HL-60 (cell line): ENCODE data around the gene FNIP1.
"Not testable (repeated sequence)": the region's sequence is repeated elsewhere in the genome, so short reads cannot be mapped to it uniquely, and the experiment has no call there.

Source experiments
- DNase-seq, 2 experiments: peaks; one replicate each; pipeline ENCODE4 v3.0.0-alpha.2; 2010 to 2020; ENCODE audit warnings: low read depth in 1 of 2, low spot score in 1 of 2
- H3K27ac ChIP-seq: fragments of 250-450 bp; sonication (Bioruptor Pico); replicated peaks from 2 replicates; pipeline ENCODE4 v1.5.1; 2020; ENCODE audit warnings: mild to moderate bottlenecking, moderate library complexity
- H3K27me3 ChIP-seq: fragments of 250-450 bp; sonication (Bioruptor Pico); 2 replicates; pipeline ENCODE4 v1.5.1; 2021; ENCODE audit warnings: mild to moderate bottlenecking, moderate library complexity; ENCODE audit not compliant: insufficient read depth, poor library complexity, severe bottlenecking
- H3K4me3 ChIP-seq: replicated peaks from 2 replicates; pipeline ENCODE4 v1.5.1; 2011; ENCODE audit warnings: mild to moderate bottlenecking, control low read depth, low read length; ENCODE audit not compliant: insufficient read depth
- GABPA ChIP-seq: IDR thresholded peaks from 2 replicates; pipeline ENCODE4 v1.6.1; 2012; ENCODE audit warnings: low read depth
- POLR2AphosphoS5 ChIP-seq: IDR thresholded peaks from 2 replicates; pipeline ENCODE4 v1.6.1; 2012; ENCODE audit warnings: low read depth
- SPI1 ChIP-seq: IDR thresholded peaks from 2 replicates; pipeline ENCODE4 v1.6.1; 2012; ENCODE audit warnings: low read depth, mild to moderate bottlenecking, borderline replicate concordance
- TF ChIP-seq, protein P1 (sequence below): IDR thresholded peaks from 2 replicates; pipeline ENCODE4 v1.6.1; 2012; ENCODE audit warnings: low read depth; ENCODE audit not compliant: insufficient replicate concordance
- TF ChIP-seq, protein P2 (sequence below): IDR thresholded peaks from one replicate; pipeline ENCODE4 v1.5.1; 2011; ENCODE audit warnings: low read length, control low read depth, inconsistent platforms; ENCODE audit not compliant: insufficient read depth

Gene FNIP1

DNA sequence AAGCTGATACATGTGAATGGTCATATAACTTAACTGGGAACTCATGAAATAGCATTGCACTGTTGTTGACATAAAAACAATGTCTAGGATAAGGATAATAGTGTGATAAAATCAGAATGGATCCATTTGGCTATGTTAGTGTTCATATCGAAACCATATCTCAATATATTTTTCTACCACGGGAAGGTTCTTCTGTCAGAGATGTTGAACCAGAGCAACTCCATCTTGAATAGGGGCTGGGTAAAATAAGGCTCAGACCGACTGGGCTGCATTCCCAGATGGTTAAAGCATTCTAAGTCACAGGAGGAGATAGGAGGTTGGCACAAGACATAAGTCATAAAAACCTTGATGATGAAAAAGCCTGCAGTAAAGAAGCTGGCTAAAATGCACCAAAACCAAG is 56.3 kb downstream of the FNIP1 start:
- no peak for TF ChIP-seq POLR2AphosphoS5
- no peak for TF ChIP-seq GABPA
- no peak for TF ChIP-seq SPI1
- TF ChIP-seq, protein P1, sequence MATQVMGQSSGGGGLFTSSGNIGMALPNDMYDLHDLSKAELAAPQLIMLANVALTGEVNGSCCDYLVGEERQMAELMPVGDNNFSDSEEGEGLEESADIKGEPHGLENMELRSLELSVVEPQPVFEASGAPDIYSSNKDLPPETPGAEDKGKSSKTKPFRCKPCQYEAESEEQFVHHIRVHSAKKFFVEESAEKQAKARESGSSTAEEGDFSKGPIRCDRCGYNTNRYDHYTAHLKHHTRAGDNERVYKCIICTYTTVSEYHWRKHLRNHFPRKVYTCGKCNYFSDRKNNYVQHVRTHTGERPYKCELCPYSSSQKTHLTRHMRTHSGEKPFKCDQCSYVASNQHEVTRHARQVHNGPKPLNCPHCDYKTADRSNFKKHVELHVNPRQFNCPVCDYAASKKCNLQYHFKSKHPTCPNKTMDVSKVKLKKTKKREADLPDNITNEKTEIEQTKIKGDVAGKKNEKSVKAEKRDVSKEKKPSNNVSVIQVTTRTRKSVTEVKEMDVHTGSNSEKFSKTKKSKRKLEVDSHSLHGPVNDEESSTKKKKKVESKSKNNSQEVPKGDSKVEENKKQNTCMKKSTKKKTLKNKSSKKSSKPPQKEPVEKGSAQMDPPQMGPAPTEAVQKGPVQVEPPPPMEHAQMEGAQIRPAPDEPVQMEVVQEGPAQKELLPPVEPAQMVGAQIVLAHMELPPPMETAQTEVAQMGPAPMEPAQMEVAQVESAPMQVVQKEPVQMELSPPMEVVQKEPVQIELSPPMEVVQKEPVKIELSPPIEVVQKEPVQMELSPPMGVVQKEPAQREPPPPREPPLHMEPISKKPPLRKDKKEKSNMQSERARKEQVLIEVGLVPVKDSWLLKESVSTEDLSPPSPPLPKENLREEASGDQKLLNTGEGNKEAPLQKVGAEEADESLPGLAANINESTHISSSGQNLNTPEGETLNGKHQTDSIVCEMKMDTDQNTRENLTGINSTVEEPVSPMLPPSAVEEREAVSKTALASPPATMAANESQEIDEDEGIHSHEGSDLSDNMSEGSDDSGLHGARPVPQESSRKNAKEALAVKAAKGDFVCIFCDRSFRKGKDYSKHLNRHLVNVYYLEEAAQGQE = no peak
- no peak for DNase-seq
- H3K4me3 ChIP-seq = no peak overlapping the region
- H3K27ac ChIP-seq = no peak overlapping the region
- no peaks in the 10 kb centered on the region for H3K27me3 ChIP-seq

DNA sequence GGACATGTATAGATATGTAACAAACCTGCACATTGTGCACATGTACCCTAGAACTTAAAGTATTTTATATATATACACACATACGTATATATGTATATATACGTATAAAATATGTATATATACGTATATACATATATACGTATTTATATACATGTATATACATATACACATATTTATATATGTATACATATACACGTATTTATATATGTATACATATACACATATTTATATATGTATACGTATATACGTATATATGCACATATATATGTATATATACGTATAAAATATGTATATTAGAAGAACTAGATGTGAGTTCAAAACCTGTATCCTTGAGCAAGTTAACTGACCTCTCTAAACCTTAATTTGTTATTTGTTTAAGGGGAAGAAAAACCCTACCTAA is 61.4 kb downstream of the FNIP1 start:
- TF ChIP-seq GABPA (no peak), SPI1 (no peak), POLR2AphosphoS5 (no peak)
- TF ChIP-seq, protein P2, sequence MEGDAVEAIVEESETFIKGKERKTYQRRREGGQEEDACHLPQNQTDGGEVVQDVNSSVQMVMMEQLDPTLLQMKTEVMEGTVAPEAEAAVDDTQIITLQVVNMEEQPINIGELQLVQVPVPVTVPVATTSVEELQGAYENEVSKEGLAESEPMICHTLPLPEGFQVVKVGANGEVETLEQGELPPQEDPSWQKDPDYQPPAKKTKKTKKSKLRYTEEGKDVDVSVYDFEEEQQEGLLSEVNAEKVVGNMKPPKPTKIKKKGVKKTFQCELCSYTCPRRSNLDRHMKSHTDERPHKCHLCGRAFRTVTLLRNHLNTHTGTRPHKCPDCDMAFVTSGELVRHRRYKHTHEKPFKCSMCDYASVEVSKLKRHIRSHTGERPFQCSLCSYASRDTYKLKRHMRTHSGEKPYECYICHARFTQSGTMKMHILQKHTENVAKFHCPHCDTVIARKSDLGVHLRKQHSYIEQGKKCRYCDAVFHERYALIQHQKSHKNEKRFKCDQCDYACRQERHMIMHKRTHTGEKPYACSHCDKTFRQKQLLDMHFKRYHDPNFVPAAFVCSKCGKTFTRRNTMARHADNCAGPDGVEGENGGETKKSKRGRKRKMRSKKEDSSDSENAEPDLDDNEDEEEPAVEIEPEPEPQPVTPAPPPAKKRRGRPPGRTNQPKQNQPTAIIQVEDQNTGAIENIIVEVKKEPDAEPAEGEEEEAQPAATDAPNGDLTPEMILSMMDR = no peak
- TF ChIP-seq, protein P1 = no peak

DNA sequence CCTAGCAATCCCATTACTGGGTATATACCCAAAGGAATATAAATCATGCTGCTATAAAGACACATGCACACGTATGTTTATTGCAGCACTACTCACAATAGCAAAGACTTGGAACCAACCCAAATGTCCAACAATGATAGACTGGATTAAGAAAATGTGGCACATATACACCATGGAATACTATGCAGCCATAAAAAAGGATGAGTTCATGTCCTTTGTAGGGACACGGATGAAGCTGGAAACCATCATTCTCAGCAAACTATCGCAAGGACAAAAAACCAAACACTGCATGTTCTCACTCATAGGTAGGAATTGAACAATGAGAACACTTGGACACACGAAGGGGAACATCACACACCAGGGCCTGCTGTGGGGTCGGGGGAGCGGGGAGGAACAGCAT is 61.9 kb downstream of the FNIP1 start:
- H3K27me3 ChIP-seq, H3K4me3 ChIP-seq, H3K27ac ChIP-seq, DNase-seq: not testable (repeated sequence)

More for the DNA sequence above, 61.4 kb downstream of the FNIP1 start:
- Histone ChIP-seq H3K4me3 (no peak overlapping the region), H3K27me3 (no peaks in the 10 kb centered on the region), H3K27ac (no peak overlapping the region)
- DNase-seq = no peak

DNA sequence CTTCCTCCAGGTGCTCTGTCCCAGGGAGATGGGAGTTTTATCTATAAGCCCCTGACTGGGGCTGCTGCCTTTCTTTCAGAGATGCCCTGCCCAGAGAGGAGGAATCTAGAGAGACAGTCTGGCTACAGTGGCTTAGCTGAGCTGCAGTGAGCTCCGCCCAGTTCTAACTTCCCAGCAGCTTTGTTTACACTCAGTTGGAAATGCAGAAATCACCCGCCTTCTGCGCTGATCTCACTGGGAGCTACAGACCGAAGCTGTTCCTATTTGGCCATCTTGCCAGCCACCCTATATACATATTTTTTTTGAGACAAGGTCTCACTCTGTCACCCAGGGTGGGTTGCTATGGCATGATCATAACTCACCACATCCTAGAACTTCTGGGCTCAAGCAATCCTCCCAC is 67.5 kb downstream of the FNIP1 start:
- not testable (repeated sequence) for H3K27ac ChIP-seq, DNase-seq, H3K27me3 ChIP-seq, H3K4me3 ChIP-seq

DNA sequence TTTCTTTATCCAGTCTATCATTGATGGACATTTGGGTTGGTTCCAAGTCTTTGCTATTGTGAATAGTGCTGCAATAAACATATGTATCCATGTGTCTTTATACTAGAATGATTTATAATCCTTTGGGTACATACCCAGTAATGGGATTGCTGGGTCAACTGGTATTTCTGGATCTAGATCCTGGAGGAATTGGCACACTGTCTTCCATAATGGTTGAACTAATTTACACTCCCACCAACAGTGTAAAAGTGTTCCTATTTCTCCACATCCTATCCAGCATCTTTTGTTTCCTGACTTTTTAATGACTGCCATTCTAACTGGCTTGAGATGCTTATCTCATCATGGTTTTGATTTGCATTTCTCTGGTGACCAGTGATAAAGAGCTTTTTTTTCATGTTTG is 72.7 kb downstream of the FNIP1 start:
- H3K27me3 ChIP-seq, H3K27ac ChIP-seq, H3K4me3 ChIP-seq, DNase-seq: not testable (repeated sequence)

DNA sequence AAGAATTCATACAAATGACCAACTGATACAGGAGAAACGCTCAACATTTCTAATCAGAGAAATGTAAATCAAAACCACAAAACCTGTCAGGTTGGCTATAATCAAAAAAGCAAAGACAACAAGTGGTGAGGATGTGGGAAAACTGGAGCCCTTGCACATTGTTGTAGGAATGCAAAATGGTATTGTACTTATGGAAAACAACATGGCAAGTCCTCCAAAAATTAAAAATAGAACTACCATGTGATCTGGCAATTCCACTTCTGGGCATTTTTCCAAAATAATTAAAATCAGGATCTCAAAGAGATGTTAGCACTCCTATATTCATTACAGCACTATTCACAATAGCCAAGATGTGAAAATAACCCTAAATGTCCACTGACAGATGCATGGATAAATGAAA is 76.1 kb downstream of the FNIP1 start:
- Histone ChIP-seq H3K4me3 (no peak overlapping the region), H3K27me3 (no peaks in the 10 kb centered on the region), H3K27ac (no peak overlapping the region)
- no peak for DNase-seq
- TF ChIP-seq SPI1 (no peak), GABPA (no peak)
